Right lobe of liver (tissue), 6 donors: ENCODE measurements around the gene MTA1. TPM values are rescaled to one million over a fixed set of nuclear protein-coding genes. Genes with fewer than 3 reads are reported as not detected.

Experiments
- ATAC-seq, 4 donors: fragments of 200-7000 bp; cut with Tn5 transposase; one replicate each; pipeline ENCODE4 v1.9.1; 2020; ENCODE audit warnings: mild to moderate bottlenecking in 4 of 4, moderate library complexity in 4 of 4
- DNase-seq, 3 donors: peaks; one replicate each; pipeline ENCODE4 v3.0.0-alpha.2; 2020
- H3K27ac ChIP-seq, 3 donors: fragments of 200-600 bp; one replicate each; pipeline ENCODE4 v1.8.0; 2022
- H3K27me3 ChIP-seq, 2 donors: fragments of 200-600 bp; one replicate each; pipeline ENCODE4 v1.8.0; 2022
- H3K36me3 ChIP-seq, 4 donors: fragments of 200-600 bp; sonication (generic) in 1 of 4; one replicate each; pipeline versions ENCODE4 v1.5.1 to v1.8.0; 2017 to 2022; ENCODE audit warnings: control low read depth in 1 of 4
- H3K4me1 ChIP-seq, 4 donors: fragments of 200-600 bp; sonication (generic) in 1 of 4; one replicate each; pipeline versions ENCODE4 v1.5.1 to v1.8.0; 2017 to 2022; ENCODE audit warnings: control low read depth in 1 of 4
- H3K4me3 ChIP-seq, 3 donors: fragments of 200-600 bp; one replicate each; pipeline ENCODE4 v1.8.0; 2022
- H3K9me3 ChIP-seq, 4 donors: fragments of 200-600 bp; sonication (generic) in 1 of 4; one replicate each; pipeline versions ENCODE4 v1.5.1 to v1.8.0; 2017 to 2022; ENCODE audit warnings: control low read depth in 1 of 4
- POLR2A ChIP-seq: fragments of 450-650 bp; IDR thresholded peaks from one replicate; pipeline ENCODE4 v1.6.1; 2017; ENCODE audit warnings: antibody characterized with exemption, mild to moderate bottlenecking
- WGBS: methylation state at CpG from one replicate; pipeline ENCODE4 v1.1.6; 2018; ENCODE audit warnings: low coverage, low lambda C conversion rate; ENCODE audit not compliant: insufficient coverage; ENCODE audit errors: missing lambda C conversion rate; 5-methylcytosine and 5-hydroxymethylcytosine counted together
- intact Hi-C, 2 donors: fragments of 100-400 bp; cut with DNase I; formaldehyde crosslinking; loops; one replicate each; pipeline versions ENCODE4 v1.11.2 to v1.14.1; 2022
- total RNA-seq, 6 experiments: library from RNA; depleted of rRNA in 2 of 6; stranded (reverse); fragments of >200 nt in 2 of 6; fragmentation: NEBNext Ultra II Directional in 3 of 6; extraction: Animal tissue kit (Norgen Biotek cat#: 25700) in 3 of 6; gene quantifications; one replicate each; pipeline versions ENCODE4 v1.1.0 to v1.2.4, GENCODE V29; 2016 to 2023
- TF ChIP-seq, protein P1 (sequence below), 4 donors: fragments of 200-600 bp in 3 of 4; fragments of 450-650 bp in 1 of 4; IDR thresholded peaks; one replicate each; pipeline versions ENCODE4 v1.5.1 to v1.8.0; 2016 to 2022; ENCODE audit warnings: antibody characterized with exemption in 4 of 4, mild to moderate bottlenecking in 2 of 4
- donor health status: DM: no; HTN: yes; CAD: no.
- donor health status: DM: no; HTN: no; CAD: no.
- donor health status: DM: no; HTN: no; CAD: no.
- donor health status: DM: no; HTN: yes; CAD: no.
- donor health status: DM: no; HTN: yes; CAD: no.

MTA1 gene
- total RNA-seq, 6 experiments from 2014 or later, result 18.6 to 45.1 (median 29.2) TPM

DNA sequence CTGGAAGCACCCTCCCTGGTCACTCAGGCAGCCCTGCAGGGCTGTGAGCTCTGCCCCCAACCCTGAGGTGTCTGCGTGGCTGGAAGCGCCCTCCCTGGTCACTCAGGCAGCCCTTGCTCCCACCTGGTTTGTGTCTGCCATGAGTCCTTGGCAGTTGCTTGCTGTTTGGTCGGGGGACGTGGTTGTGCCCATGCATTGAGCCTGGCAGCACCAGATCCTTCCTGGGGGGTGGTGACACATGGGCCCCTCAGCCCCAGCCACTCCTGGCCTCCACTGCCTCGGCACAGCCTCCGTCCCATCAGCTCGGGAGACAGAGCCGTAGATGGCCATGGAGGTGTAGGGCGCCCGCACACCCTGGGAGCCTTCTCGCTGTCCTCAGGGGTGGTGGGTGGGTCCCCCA, 19.6 kb downstream of the MTA1 start:
- ATAC-seq, result peak in 1 of 4 donors; percentile 19
- 89% methylated on average over 5 of the region's 11 CpGs for WGBS
- TF ChIP-seq POLR2A, result no peak
- TF ChIP-seq, protein P1, sequence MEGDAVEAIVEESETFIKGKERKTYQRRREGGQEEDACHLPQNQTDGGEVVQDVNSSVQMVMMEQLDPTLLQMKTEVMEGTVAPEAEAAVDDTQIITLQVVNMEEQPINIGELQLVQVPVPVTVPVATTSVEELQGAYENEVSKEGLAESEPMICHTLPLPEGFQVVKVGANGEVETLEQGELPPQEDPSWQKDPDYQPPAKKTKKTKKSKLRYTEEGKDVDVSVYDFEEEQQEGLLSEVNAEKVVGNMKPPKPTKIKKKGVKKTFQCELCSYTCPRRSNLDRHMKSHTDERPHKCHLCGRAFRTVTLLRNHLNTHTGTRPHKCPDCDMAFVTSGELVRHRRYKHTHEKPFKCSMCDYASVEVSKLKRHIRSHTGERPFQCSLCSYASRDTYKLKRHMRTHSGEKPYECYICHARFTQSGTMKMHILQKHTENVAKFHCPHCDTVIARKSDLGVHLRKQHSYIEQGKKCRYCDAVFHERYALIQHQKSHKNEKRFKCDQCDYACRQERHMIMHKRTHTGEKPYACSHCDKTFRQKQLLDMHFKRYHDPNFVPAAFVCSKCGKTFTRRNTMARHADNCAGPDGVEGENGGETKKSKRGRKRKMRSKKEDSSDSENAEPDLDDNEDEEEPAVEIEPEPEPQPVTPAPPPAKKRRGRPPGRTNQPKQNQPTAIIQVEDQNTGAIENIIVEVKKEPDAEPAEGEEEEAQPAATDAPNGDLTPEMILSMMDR (IDR thresholded peaks at IDR 0.05), result no peak
- Histone ChIP-seq H3K9me3 (no peaks in the 10 kb centered on the region), H3K27ac (no peak overlapping the region), H3K27me3 (no peaks in the 10 kb centered on the region), H3K36me3 (no peaks in the 10 kb centered on the region), H3K4me1 (peaks cover 0 to 4% (median 0%) of the 10 kb centered on the region in 4 donors), H3K4me3 (no peak overlapping the region)
- no peak for DNase-seq
- intact Hi-C loops, result no loop called here

DNA sequence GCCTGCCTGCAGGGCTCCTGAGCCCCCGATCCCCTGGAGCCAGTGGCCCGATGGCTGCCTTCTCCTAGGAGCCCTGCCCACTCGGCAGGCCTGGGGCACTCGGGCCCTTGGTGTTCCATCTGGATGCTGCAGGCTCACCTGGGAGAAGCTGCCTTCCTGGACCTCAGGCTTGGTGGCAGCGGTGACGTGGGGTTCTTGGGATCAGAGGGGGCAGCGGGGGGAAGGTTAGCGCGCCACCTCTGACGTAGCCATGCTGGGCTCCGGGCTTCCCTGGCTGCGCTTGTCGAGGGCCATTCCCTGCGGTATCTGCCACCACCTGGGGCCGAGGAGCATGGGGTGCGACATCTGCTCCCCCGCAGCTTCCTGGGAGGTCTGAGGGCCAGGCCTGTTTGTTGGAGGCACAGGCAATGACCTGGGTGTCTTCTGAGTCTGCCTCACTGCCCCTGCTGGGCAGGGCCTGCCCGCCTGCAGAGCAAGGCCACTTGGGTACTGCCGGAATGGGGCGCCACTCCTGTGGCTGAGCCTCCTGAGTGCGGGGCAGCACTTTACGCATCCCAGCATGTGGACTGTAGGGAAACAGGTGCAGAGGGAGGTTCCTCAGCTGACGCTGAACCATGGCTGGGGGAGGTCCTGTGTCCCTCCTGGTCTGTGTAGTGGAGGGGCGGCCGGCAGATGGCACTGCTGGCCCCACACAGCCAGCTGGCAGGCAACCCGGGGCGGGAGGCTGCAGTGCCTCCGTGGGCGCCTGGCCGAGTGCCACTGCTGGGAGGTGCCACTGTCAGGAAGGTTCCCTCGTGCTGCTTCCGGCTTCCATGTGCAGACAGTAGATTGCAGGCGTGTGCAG, 20.3 kb downstream of the MTA1 start:
- Histone ChIP-seq H3K9me3 (no peaks in the 10 kb centered on the region), H3K27ac (no peak overlapping the region), H3K36me3 (no peaks in the 10 kb centered on the region), H3K27me3 (no peaks in the 10 kb centered on the region), H3K4me3 (no peak overlapping the region), H3K4me1 (peaks cover 0 to 2% (median 0%) of the 10 kb centered on the region in 4 donors)
- intact Hi-C loops, result no loop called here
- TF ChIP-seq POLR2A, result no peak
- TF ChIP-seq, protein P1 (IDR thresholded peaks at IDR 0.05), result peak in 3 of 4 donors; percentile 9 to 24 (median 21)
- ATAC-seq (peak; percentile 25 to 75 (median 55)), DNase-seq (peak; percentile 50 to 65 (median 53))
- 60% methylated on average over 3 of the region's 33 CpGs for WGBS

DNA sequence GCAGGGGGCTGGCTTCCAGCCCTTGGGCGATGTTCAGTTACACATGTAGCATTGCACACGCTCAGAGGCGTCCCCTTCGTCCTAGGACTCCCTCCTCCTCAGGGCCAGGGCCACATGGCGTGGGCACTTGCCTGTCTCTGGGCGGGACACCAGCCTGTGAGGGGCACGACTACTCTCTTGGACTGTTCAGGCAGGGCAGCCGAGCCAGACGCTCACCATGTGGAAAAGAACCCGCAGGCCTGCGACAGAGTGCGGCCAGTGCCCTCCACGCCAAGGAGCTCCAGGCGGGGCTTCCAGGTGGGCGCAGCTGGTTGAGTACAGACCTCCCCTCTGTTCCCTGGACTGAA, 20.9 kb downstream of the MTA1 start:
- Histone ChIP-seq H3K27me3 (no peaks in the 10 kb centered on the region), H3K27ac (no peak overlapping the region), H3K4me1 (no peaks in the 10 kb centered on the region), H3K36me3 (no peaks in the 10 kb centered on the region), H3K9me3 (no peaks in the 10 kb centered on the region), H3K4me3 (no peak overlapping the region)
- DNase-seq, result no peak
- WGBS, result no CpG with 5 or more reads among the region's 15 CpGs
- ATAC-seq, result peak in 1 of 4 donors; percentile 5
- no peak for TF ChIP-seq POLR2A
- TF ChIP-seq, protein P1 (IDR thresholded peaks at IDR 0.05), result peak in 1 of 4 donors; percentile 0
- intact Hi-C loops, result no loop called here

DNA sequence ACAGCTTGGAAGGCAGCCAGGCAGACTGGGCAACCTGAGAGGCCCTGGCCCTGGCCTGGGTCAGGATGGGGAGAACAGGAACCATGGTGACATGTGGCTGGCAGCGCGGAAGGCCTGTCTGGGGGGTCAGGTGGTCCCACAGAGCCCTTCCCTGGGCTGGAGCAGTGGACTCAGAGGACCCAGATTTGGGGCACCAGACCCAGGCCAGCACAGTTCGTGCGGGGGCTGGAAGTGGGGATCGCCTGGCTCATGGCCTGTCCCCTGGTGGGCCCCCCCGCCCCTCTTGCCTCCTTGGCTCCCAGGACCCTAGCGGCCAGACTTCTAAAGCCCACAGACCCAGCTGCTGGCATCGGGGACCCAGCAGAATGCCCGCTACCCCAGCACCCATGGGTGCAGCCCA, 21.4 kb downstream of the MTA1 start:
- TF ChIP-seq POLR2A, result no peak
- TF ChIP-seq, protein P1 (IDR thresholded peaks at IDR 0.05), result no peak
- H3K27ac ChIP-seq, result no peak overlapping the region
- intact Hi-C loops, result no loop called here
- H3K4me3 ChIP-seq, result no peak overlapping the region
- 100% methylated on average over 1 of the region's 9 CpGs for WGBS
- DNase-seq, result no peak
- no peaks in the 10 kb centered on the region for H3K9me3 ChIP-seq
- H3K27me3 ChIP-seq, result no peaks in the 10 kb centered on the region
- H3K36me3 ChIP-seq, result no peaks in the 10 kb centered on the region
- H3K4me1 ChIP-seq, result no peaks in the 10 kb centered on the region
- ATAC-seq, result no peak
